Kidney (tissue), 14 donors: ENCODE results near the gene C1QTNF12. TPM values are rescaled to one million over a fixed set of nuclear protein-coding genes. Genes with fewer than 3 reads are reported as not detected.

Experiments
- DNase-seq, 5 donors: peaks; one replicate each; pipeline ENCODE4 v3.0.0-alpha.2; 2013 to 2020
- FAIRE-seq: peaks from 2 replicates; lab custom pipeline; 2012; peaks lifted over from hg19 to GRCh38; lab: Jason Lieb, UNC
- H3K27ac ChIP-seq, 2 donors: one replicate each; pipeline ENCODE4 v1.7.0; 2013; ENCODE audit warnings: low read depth in 2 of 2, low read length in 2 of 2, inconsistent platforms in 1 of 2
- H3K27me3 ChIP-seq: one replicate; pipeline ENCODE4 v1.7.1; 2013; ENCODE audit warnings: low read length, inconsistent platforms; ENCODE audit not compliant: control insufficient read depth, insufficient read depth
- H3K36me3 ChIP-seq, 3 donors: one replicate each; pipeline versions ENCODE4 v1.7.0 to v1.7.1; 2013; ENCODE audit warnings: low read length in 3 of 3, control low read depth in 1 of 3, inconsistent platforms in 1 of 3; ENCODE audit not compliant: insufficient read depth in 3 of 3, control insufficient read depth in 2 of 3
- H3K4me1 ChIP-seq, 3 donors: one replicate each; pipeline versions ENCODE4 v1.7.0 to v1.7.1; 2013; ENCODE audit warnings: low read length in 3 of 3, inconsistent platforms in 1 of 3, low read depth in 1 of 3; ENCODE audit not compliant: control insufficient read depth in 2 of 3, insufficient read depth in 2 of 3
- H3K4me3 ChIP-seq, 3 donors: one replicate each; pipeline versions ENCODE4 v1.7.0 to v1.8.1; 2013; ENCODE audit warnings: low read length in 3 of 3, control low read depth in 1 of 3, inconsistent platforms in 1 of 3
- H3K9ac ChIP-seq, 3 donors: one replicate each; pipeline versions ENCODE4 v1.7.0 to v1.7.1; 2013; ENCODE audit warnings: low read length in 3 of 3, control low read depth in 1 of 3, inconsistent platforms in 1 of 3
- H3K9me3 ChIP-seq, 3 donors: one replicate each; pipeline versions ENCODE4 v1.7.0 to v1.7.1; 2013; ENCODE audit warnings: low read length in 3 of 3, control low read depth in 1 of 3, inconsistent platforms in 1 of 3; ENCODE audit not compliant: control insufficient read depth in 2 of 3, insufficient read depth in 1 of 3
- CTCF ChIP-seq: IDR thresholded peaks from 3 replicates; pipeline ENCODE4 v1.5.1; 2012; ENCODE audit warnings: mild to moderate bottlenecking, moderate library complexity, borderline replicate concordance; ENCODE audit not compliant: insufficient read depth; ENCODE audit errors: extremely low read depth
- intact Hi-C: fragments of 100-400 bp; cut with DNase I; formaldehyde crosslinking; loops from one replicate; pipeline ENCODE4 v1.11.1; 2022
- polyA plus RNA-seq: library from polyadenylated mRNA; stranded (reverse); fragments of 350-450 nt; fragmentation: Illumina TruSeq; extraction: RNeasy Lipid Tissue Mini Kit (QIAGEN cat#74804); gene quantifications from one replicate; pipeline ENCODE4 v1.2.3, GENCODE V29; 2014; ENCODE audit warnings: low read depth, low replicate concordance; ENCODE audit not compliant: insufficient read depth
- total RNA-seq: library from RNA; stranded (reverse); fragmentation: NEBNext Ultra II Directional; extraction: Animal tissue kit (Norgen Biotek cat#: 25700); gene quantifications from one replicate; pipeline ENCODE4 v1.2.1, GENCODE V29; 2021
- donor health status: control.
- donor health status: control.
- donor health status: control.
- donor health status: control.
- donor health status: control.
- donor health status: DM: yes; HTN: yes; CAD: no.
- donor health status: Normal renal cell carcinoma (clear cell type).

The C1QTNF12 gene
- total and polyA plus RNA-seq, 2 donors from 2014 or later: 3.1 to 9.9 TPM

- FAIRE-seq (no peak), DNase-seq (peak in 2 of 5 donors; percentile 59 to 70)
- intact Hi-C loops: no loop called here
- no peaks in the 10 kb centered on the region for H3K36me3 ChIP-seq
- TF ChIP-seq CTCF: no peak
- H3K27me3 ChIP-seq: no peaks in the 10 kb centered on the region
- no peak overlapping the region for H3K9ac ChIP-seq
- H3K4me1 ChIP-seq: no peaks in the 10 kb centered on the region
- no peak overlapping the region for H3K4me3 ChIP-seq
- H3K9me3 ChIP-seq: no peaks in the 10 kb centered on the region
- H3K27ac ChIP-seq: no peak overlapping the region
Measured at GRCh38 chr1:1199961-1200875, 46.3 kb downstream of the C1QTNF12 start.

GRCh38 chr1:1199141-1199960, 47.2 kb downstream of the C1QTNF12 start:
- DNase-seq: peak in 2 of 5 donors; percentile 54 to 79
- Histone ChIP-seq H3K27ac (no peak overlapping the region), H3K9ac (no peak overlapping the region), H3K9me3 (no peaks in the 10 kb centered on the region), H3K4me1 (no peaks in the 10 kb centered on the region), H3K36me3 (no peaks in the 10 kb centered on the region), H3K4me3 (no peak overlapping the region), H3K27me3 (no peaks in the 10 kb centered on the region)
- no peak for FAIRE-seq
- intact Hi-C loops: no loop called here
- TF ChIP-seq CTCF: no peak

GRCh38 chr1:1198423-1199140, 47.9 kb downstream of the C1QTNF12 start:
- Histone ChIP-seq H3K9me3 (no peaks in the 10 kb centered on the region), H3K36me3 (no peaks in the 10 kb centered on the region), H3K27ac (no peak overlapping the region), H3K9ac (no peak overlapping the region), H3K4me3 (no peak overlapping the region), H3K4me1 (no peaks in the 10 kb centered on the region), H3K27me3 (no peaks in the 10 kb centered on the region)
- TF ChIP-seq CTCF: no peak
- FAIRE-seq (no peak), DNase-seq (peak in 2 of 5 donors; percentile 39 to 71)
- intact Hi-C loops: no loop called here
